ENCODE data around the gene MARF1. TPM values are rescaled to one million over a fixed set of nuclear protein-coding genes. Genes with fewer than 3 reads are reported as not detected.

MARF1 gene
- total RNA-seq, 1 donor from 2014 or later = 16.0 TPM

- Histone ChIP-seq H3K36me3 (peaks cover 28 to 38% of the 10 kb centered on the region in 2 donors), H3K4me1 (peaks cover 6 to 9% of the 10 kb centered on the region in 2 donors), H3K9me3 (no peaks in the 10 kb centered on the region), H3K27me3 (no peaks in the 10 kb centered on the region), H3K4me3 (no peak overlapping the region), H3K27ac (peak overlapping the region; percentile 78 to 92)
- no peak for DNase-seq (ENCODE audit: low spot score in 2 of 2)
- no peak for TF ChIP-seq CTCF (IDR thresholded peaks at IDR 0.05)
- intact Hi-C loops (cut with DNase I) = loop anchor here (2.0 kb wide), 2 partner anchors 21 to 29 kb away; partner anchors contain the start of genes MARF1 and NDE1
Observed at GRCh38 chr16:15671530-15672117, 28.7 kb upstream of the MARF1 start.

GRCh38 chr16:15667091-15667742, 24.3 kb upstream of the MARF1 start:
- no peak for DNase-seq (ENCODE audit: low spot score in 2 of 2)
- H3K27me3 ChIP-seq = no peaks in the 10 kb centered on the region
- intact Hi-C loops (cut with DNase I) = no loop called here

GRCh38 chr16:15665107-15665506, 22.2 kb upstream of the MARF1 start:
- H3K27me3 ChIP-seq = no peaks in the 10 kb centered on the region
- no peak for DNase-seq (ENCODE audit: low spot score in 2 of 2)
- intact Hi-C loops (cut with DNase I) = no loop called here
- peaks cover 37 to 49% of the 10 kb centered on the region in 2 donors for H3K36me3 ChIP-seq
- no peaks in the 10 kb centered on the region for H3K4me1 ChIP-seq
- H3K4me3 ChIP-seq = no peak overlapping the region
- TF ChIP-seq CTCF (IDR thresholded peaks at IDR 0.05) = no peak
- H3K27ac ChIP-seq = no peak overlapping the region
- no peaks in the 10 kb centered on the region for H3K9me3 ChIP-seq

More at GRCh38 chr16:15667091-15667742, 24.3 kb upstream of the MARF1 start:
- Histone ChIP-seq H3K9me3 (no peaks in the 10 kb centered on the region), H3K36me3 (peaks cover 37 to 58% of the 10 kb centered on the region in 2 donors), H3K27ac (no peak overlapping the region), H3K4me3 (no peak overlapping the region), H3K4me1 (peaks cover 0 to 5% of the 10 kb centered on the region in 2 donors)
- TF ChIP-seq CTCF (IDR thresholded peaks at IDR 0.05) = no peak

- no peak for TF ChIP-seq CTCF (IDR thresholded peaks at IDR 0.05)
- Histone ChIP-seq H3K27ac (no peak overlapping the region), H3K4me3 (no peak overlapping the region), H3K9me3 (no peaks in the 10 kb centered on the region), H3K27me3 (no peaks in the 10 kb centered on the region), H3K36me3 (peaks cover 0 to 6% of the 10 kb centered on the region in 2 donors), H3K4me1 (no peaks in the 10 kb centered on the region)
- intact Hi-C loops (cut with DNase I) = loop anchor here (5.0 kb wide), 1 partner anchor 267 kb away; no protein-coding TSS in a partner anchor
- DNase-seq (ENCODE audit: low spot score in 2 of 2) = no peak
Observed at GRCh38 chr16:15660203-15660601, 17.2 kb upstream of the MARF1 start.

- no peak overlapping the region for H3K27ac ChIP-seq
- no peaks in the 10 kb centered on the region for H3K4me1 ChIP-seq
- H3K36me3 ChIP-seq = no peaks in the 10 kb centered on the region
- intact Hi-C loops (cut with DNase I) = no loop called here
- DNase-seq (ENCODE audit: low spot score in 2 of 2) = no peak
- TF ChIP-seq CTCF (IDR thresholded peaks at IDR 0.05) = no peak
- no peak overlapping the region for H3K4me3 ChIP-seq
- no peaks in the 10 kb centered on the region for H3K27me3 ChIP-seq
- no peaks in the 10 kb centered on the region for H3K9me3 ChIP-seq
Observed at GRCh38 chr16:15658556-15658955, 15.6 kb upstream of the MARF1 start.
